K562 (cell line): Measurements from ENCODE around the gene NMNAT1. TPM values are rescaled to one million over a fixed set of nuclear protein-coding genes. Genes with fewer than 3 reads are reported as not detected.

Experiments
- CSDE1 ChIP-seq, 2 experiments: fragments of 450-650 bp; IDR thresholded peaks; 2 replicates each; pipeline ENCODE4 v1.6.1; 2016; ENCODE audit warnings: mild to moderate bottlenecking in 1 of 2
- E2F5 ChIP-seq: sonication (generic); formaldehyde crosslinking; IDR thresholded peaks from 2 replicates; pipeline ENCODE4 v1.8.0; 2022; ENCODE audit warnings: mild to moderate bottlenecking, missing genetic modification reagents
- FOXK1 ChIP-seq: sonication (generic); formaldehyde crosslinking; IDR thresholded peaks from 2 replicates; pipeline ENCODE4 v1.8.0; 2022; ENCODE audit warnings: missing genetic modification reagents, mild to moderate bottlenecking, borderline replicate concordance
- HSF4 ChIP-seq: fragments of 250-450 bp; sonication (Bioruptor Pico); IDR thresholded peaks from 2 replicates; pipeline ENCODE4 v2.1.2; 2022; ENCODE audit warnings: mild to moderate bottlenecking, moderate library complexity, borderline replicate concordance
- KDM1A ChIP-seq, 2 experiments: fragments of 450-650 bp; IDR thresholded peaks; 2 replicates each; pipeline ENCODE4 v1.6.1; 2016; ENCODE audit warnings: mild to moderate bottlenecking in 2 of 2
- MIER1 ChIP-seq: fragments of 450-650 bp; IDR thresholded peaks from 2 replicates; pipeline ENCODE4 v1.6.1; 2016; ENCODE audit warnings: antibody characterized with exemption, mild to moderate bottlenecking, low read depth
- MNT ChIP-seq, 2 experiments: fragments of 450-650 bp; conservative IDR thresholded peaks; 2 replicates each; pipeline ENCODE4 v1.6.1; 2017; ENCODE audit warnings: mild to moderate bottlenecking in 2 of 2, moderate library complexity in 2 of 2
- NFYB ChIP-seq: IDR thresholded peaks from 2 replicates; pipeline ENCODE4 v1.6.1; 2011; ENCODE audit warnings: mild to moderate bottlenecking, moderate library complexity; ENCODE audit not compliant: insufficient read length; ENCODE audit errors: extremely low read depth
- NKRF ChIP-seq: fragments of 450-650 bp; IDR thresholded peaks from 2 replicates; pipeline ENCODE4 v1.6.1; 2016; ENCODE audit warnings: borderline replicate concordance
- NUFIP1 ChIP-seq: fragments of 450-650 bp; IDR thresholded peaks from 2 replicates; pipeline ENCODE4 v1.6.1; 2018; ENCODE audit not compliant: partially characterized antibody
- RFX5 ChIP-seq: IDR thresholded peaks from 2 replicates; pipeline ENCODE4 v1.6.1; 2011; ENCODE audit warnings: low read depth, mild to moderate bottlenecking, improper control_type of control experiment, low read length
- TEAD4 ChIP-seq, 2 experiments: sonication (generic) in 1 of 2; formaldehyde crosslinking in 1 of 2; IDR thresholded peaks; 2 replicates each; pipeline versions ENCODE4 v1.6.1 to v1.8.0; 2012 to 2022; ENCODE audit warnings: borderline replicate concordance in 1 of 2, inconsistent platforms in 1 of 2, low read length in 1 of 2, mild to moderate bottlenecking in 1 of 2, missing genetic modification reagents in 1 of 2
- ZBTB5 ChIP-seq: fragments of 450-650 bp; IDR thresholded peaks from 2 replicates; pipeline ENCODE4 v1.6.1; 2017; ENCODE audit warnings: antibody characterized with exemption
- ZC3H8 ChIP-seq: fragments of 450-650 bp; IDR thresholded peaks from 2 replicates; pipeline ENCODE4 v1.6.1; 2017
- ZNF408 ChIP-seq: fragments of 250-450 bp; sonication (Bioruptor Pico); IDR thresholded peaks from 2 replicates; pipeline ENCODE4 v1.4.0; 2020; ENCODE audit warnings: low read depth, mild to moderate bottlenecking, moderate library complexity
- ZNF717 ChIP-seq: fragments of 250-450 bp; sonication (Bioruptor Pico); IDR thresholded peaks from 2 replicates; pipeline ENCODE4 v1.5.0; 2021
- ZNF764 ChIP-seq: fragments of 250-450 bp; sonication (Bioruptor Pico); IDR thresholded peaks from 2 replicates; pipeline ENCODE4 v1.4.0; 2020; ENCODE audit warnings: low read depth, mild to moderate bottlenecking, moderate library complexity
- polyA plus RNA-seq, 8 experiments: library from polyadenylated mRNA; depleted of rRNA in 4 of 8; stranded (reverse) in 5 of 8; unstranded in 3 of 8; fragments of >200 nt; fragmentation: Nextera tagmentation in 2 of 8; fragmentation: Illumina TruSeq in 1 of 8; extraction: Ambion mirVana in 2 of 8; extraction: Trizol in 1 of 8; gene quantifications; 2 replicates each; pipeline versions ENCODE4 v1.2.1 to v1.2.3, GENCODE V29; 2011 to 2014; ENCODE audit warnings: inconsistent platforms in 1 of 8, missing spikeins in 1 of 8
- total RNA-seq, 7 experiments: library from RNA; depleted of rRNA in 6 of 7; stranded (reverse); fragments of >200 nt in 6 of 7; fragmentation: Illumina TruSeq in 2 of 7; extraction: Trizol in 2 of 7; gene quantifications; 2 replicates each; pipeline versions ENCODE4 v1.2.1 to v1.2.3, GENCODE V29; 2011 to 2021; ENCODE audit warnings: low replicate concordance in 1 of 7

The NMNAT1 gene
- total and polyA plus RNA-seq, 9 of the 15 experiments (the other 6 are each of a cell fraction or from before 2014, with no cell fraction given), result 5.1 to 14.6 (median 12.1) TPM

GRCh38 chr1:9929431-9930385, 13.6 kb upstream of the NMNAT1 start (continued):
- TF ChIP-seq NFYB (no peak), ZNF408 (CRISPR knock-in tag) (no peak), NUFIP1 (no peak), MNT (conservative IDR thresholded peaks at IDR 0.05) (peak; percentile 16 to 65; a peak in 3 of 4 replicates), HSF4 (CRISPR knock-in tag) (no peak), KDM1A (IDR thresholded peaks at IDR 0.05) (no peak), ZC3H8 (no peak), MIER1 (no peak), CSDE1 (IDR thresholded peaks at IDR 0.05) (no peak), NKRF (no peak), ZNF717 (CRISPR knock-in tag) (no peak), E2F5 (no peak), ZNF764 (CRISPR knock-in tag) (no peak), TEAD4 (IDR thresholded peaks at IDR 0.05; ENCODE audit: low read length) (peak; percentile 37), TEAD4 (CRISPR knock-in tag; IDR thresholded peaks at IDR 0.05; ENCODE audit: borderline replicate concordance) (no peak), RFX5 (no peak), FOXK1 (CRISPR knock-in tag) (no peak), ZBTB5 (no peak)
